ENCODE data around the gene SZT2. TPM values are rescaled to one million over a fixed set of nuclear protein-coding genes. Genes with fewer than 3 reads are reported as not detected.
"Not testable (repeated sequence)": the region's sequence is repeated elsewhere in the genome, so short reads cannot be mapped to it uniquely, and the experiment has no call there.

The SZT2 gene
- total RNA-seq, 1 experiment from 2014 or later: 14.4 TPM

- DNase-seq (ENCODE audit: low read depth): peak; percentile 62
These were observed 64.7 kb downstream of the SZT2 start for GRCh38 chr1:43454270-43455011.

- no peak for DNase-seq (ENCODE audit: low read depth)
These were observed 65.7 kb downstream of the SZT2 start for GRCh38 chr1:43455213-43455889.

- not testable (repeated sequence) for DNase-seq (ENCODE audit: low read depth)
These were observed 68.7 kb downstream of the SZT2 start for GRCh38 chr1:43458379-43458778.

GRCh38 chr1:43460988-43461693 lies 71.4 kb downstream of the SZT2 start:
- no peak for DNase-seq (ENCODE audit: low read depth)

- DNase-seq (ENCODE audit: low read depth): no peak
These were observed 73.8 kb downstream of the SZT2 start for GRCh38 chr1:43463479-43463878.

GRCh38 chr1:43464681-43465504 lies 75.2 kb downstream of the SZT2 start:
- DNase-seq (ENCODE audit: low read depth): peak; percentile 55

- no peak for DNase-seq (ENCODE audit: low read depth)
These were observed 75.9 kb downstream of the SZT2 start for GRCh38 chr1:43465505-43466067.

- DNase-seq (ENCODE audit: low read depth): no peak
These were observed 76.7 kb downstream of the SZT2 start for GRCh38 chr1:43466403-43466802.

- no peak for DNase-seq (ENCODE audit: low read depth)
These were observed 78.7 kb downstream of the SZT2 start for GRCh38 chr1:43468414-43468813.

GRCh38 chr1:43469932-43470331 lies 80.2 kb downstream of the SZT2 start:
- no peak for DNase-seq (ENCODE audit: low read depth)

- no peak for DNase-seq (ENCODE audit: low read depth)
These were observed 82.4 kb downstream of the SZT2 start for GRCh38 chr1:43472087-43472462.

- DNase-seq (ENCODE audit: low read depth): peak; percentile 94
These were observed 82.9 kb downstream of the SZT2 start for GRCh38 chr1:43472463-43473151.

- DNase-seq (ENCODE audit: low read depth): no peak
These were observed 83.8 kb downstream of the SZT2 start for GRCh38 chr1:43473463-43473862.

- peak; percentile 46 for DNase-seq (ENCODE audit: low read depth)
These were observed 86.1 kb downstream of the SZT2 start for GRCh38 chr1:43475611-43476401.

GRCh38 chr1:43477716-43478115 lies 88.0 kb downstream of the SZT2 start:
- DNase-seq (ENCODE audit: low read depth): no peak

- DNase-seq (ENCODE audit: low read depth): no peak
These were observed 89.7 kb downstream of the SZT2 start for GRCh38 chr1:43479414-43479813.

GRCh38 chr1:43481491-43481890 lies 91.8 kb downstream of the SZT2 start:
- DNase-seq (ENCODE audit: low read depth): no peak

GRCh38 chr1:43482215-43482614 lies 92.5 kb downstream of the SZT2 start:
- no peak for DNase-seq (ENCODE audit: low read depth)

- no peak for DNase-seq (ENCODE audit: low read depth)
These were observed 94.7 kb downstream of the SZT2 start for GRCh38 chr1:43484367-43484766.

- DNase-seq (ENCODE audit: low read depth): no peak
These were observed 98.5 kb downstream of the SZT2 start for GRCh38 chr1:43488165-43488564.

All from LHCN-M2 (cell line).